Measurements from ENCODE around the gene SDSL.

DNA sequence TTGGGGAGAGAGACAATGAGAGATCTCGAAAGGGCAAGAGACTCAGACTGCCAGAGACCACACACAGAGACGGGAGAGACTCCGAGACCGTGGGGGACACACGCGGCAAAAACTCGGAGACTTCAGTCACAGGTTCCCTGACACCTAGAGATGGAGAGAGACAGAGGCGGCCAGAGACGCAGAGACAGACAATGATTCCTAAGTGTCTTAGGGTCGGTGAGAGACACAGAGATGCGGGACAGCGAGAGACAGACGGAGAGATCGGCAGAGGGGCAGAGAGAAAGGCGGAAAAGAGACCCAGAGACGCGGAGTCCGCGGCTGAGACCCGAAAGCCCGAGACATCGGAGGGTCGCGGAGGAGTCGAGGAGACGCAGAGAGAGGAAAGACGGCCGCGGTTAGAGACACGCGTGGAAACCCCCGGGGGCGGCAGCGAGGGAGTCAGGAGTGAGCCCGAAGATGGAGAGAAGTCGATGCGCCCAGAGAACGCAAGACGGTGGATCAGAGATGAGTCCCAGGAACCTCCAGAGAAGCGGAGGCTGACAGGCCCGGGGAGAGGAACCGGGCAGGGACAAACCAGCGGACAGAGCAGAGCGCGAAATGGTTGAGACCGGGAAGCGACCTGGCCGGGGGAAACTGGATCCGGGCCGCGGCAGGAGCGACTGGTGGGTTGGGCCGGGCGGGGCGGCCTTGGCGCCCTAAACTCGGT is 41.7 kb downstream of the SDSL start:
- TF ChIP-seq CTCF (IDR thresholded peaks at IDR 0.05) (no peak), POLR2AphosphoS5 (IDR thresholded peaks at IDR 0.05) (no peak), EP300 (IDR thresholded peaks at IDR 0.05) (no peak)

Measured in sigmoid colon (tissue), 4 donors.